Stimulated activated naive CD8-positive, alpha-beta T cell treated with anti-CD3 and anti-CD28 coated beads, Interleukin-15, Interleukin-2, amounts not matched to agents 100 U/mL and 50 U/mL, for 24 hours (primary cell): ENCODE data around the gene PPP1R1C.
"Not testable (repeated sequence)": the region's sequence is repeated elsewhere in the genome, so short reads cannot be mapped to it uniquely, and the experiment has no call there.

Source experiments
- ATAC-seq: fragments of 150-1000 bp; cut with Tn5 transposase; one replicate; pipeline ENCODE4 v1.10.0; 2021
- DNase-seq: peaks from one replicate; pipeline ENCODE4 v3.0.0; 2021

Gene PPP1R1C, protein sequence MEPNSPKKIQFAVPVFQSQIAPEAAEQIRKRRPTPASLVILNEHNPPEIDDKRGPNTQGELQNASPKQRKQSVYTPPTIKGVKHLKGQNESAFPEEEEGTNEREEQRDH

DNA sequence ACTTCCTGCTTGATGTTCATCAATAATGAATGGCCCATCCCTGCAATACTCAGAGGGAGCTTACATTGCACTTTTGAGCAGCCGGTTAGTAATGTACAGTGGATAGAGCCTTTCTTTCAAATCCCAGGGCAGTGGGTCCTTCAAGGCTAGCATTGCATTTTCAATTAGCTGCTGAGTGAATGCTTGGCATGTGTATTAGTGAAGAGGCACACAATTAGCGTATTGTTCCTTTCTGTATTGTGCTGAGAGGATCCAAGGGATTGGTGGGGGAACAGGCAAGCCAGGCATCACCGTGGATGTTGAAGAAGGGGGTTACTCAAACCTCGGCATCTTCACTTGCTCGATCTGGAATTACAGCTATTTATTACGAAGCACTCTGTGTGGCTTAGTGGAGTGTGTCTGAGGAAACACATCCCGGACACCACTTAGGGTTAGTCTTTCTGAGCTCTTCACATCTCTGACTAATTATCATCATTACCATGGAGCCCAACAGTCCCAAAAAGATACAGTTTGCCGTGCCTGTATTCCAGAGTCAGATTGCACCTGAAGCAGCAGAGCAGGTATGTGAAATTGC is at the start of gene PPP1R1C:
Gene PPP1R1C (plus strand): TSS at position 222 of the 574 bp plus-strand sequence. CDS start 258 bp downstream, at position 480.
- ATAC-seq (no peak), DNase-seq (no peak)

DNA sequence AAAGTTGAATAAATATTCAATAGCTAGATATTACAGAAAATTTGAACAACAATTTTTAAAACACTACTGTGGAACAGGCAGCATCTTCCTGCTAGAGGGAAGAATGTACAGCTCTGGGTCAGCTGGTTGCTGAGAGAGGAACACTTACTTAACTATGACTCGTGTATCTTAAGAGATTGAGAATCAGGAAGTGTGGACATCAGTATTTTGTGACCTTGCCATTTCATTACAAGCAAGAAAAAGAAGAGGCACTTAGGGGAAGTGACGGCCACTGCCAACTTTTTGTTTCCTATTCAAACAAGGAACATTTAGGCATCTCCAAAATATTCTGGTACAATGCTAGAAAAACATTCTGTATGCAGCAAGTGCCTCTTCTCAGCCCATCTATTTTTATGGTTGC is 48.2 kb upstream of the PPP1R1C start:
- ATAC-seq, result no peak
- no peak for DNase-seq

DNA sequence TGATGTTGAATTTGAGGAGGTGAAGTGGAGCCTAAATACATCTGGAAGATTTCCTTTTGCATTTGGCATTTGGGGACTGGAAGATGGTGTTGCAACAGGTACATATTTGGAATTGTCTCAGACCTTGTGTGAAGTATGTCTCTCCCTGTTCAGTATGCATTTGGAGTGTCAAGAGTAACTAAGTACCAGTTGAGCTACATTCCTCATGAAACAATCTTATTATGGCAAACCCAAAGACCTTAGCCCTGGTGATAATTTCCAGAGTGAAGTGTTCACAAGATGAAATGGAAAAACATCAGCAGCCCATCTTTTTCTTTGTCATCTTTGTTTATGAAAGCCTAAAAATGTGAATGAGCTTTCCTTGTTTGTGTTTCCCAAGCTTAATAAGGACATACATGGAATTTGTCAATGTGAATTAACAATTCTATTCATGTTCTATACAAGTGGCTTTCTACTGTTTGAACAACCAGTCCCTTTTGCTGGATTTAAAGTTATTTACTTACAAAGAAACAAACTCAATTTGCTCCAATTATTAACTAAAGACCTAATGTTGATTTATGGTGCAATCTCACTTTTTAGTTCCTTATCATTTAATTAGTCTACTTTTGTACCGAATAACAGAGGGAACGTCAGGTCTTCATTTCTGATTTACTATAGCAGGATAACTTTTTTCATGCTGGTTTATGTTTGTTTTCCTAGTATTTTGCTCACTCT is 42.1 kb upstream of the PPP1R1C start:
- no peak for ATAC-seq
- DNase-seq, result no peak

DNA sequence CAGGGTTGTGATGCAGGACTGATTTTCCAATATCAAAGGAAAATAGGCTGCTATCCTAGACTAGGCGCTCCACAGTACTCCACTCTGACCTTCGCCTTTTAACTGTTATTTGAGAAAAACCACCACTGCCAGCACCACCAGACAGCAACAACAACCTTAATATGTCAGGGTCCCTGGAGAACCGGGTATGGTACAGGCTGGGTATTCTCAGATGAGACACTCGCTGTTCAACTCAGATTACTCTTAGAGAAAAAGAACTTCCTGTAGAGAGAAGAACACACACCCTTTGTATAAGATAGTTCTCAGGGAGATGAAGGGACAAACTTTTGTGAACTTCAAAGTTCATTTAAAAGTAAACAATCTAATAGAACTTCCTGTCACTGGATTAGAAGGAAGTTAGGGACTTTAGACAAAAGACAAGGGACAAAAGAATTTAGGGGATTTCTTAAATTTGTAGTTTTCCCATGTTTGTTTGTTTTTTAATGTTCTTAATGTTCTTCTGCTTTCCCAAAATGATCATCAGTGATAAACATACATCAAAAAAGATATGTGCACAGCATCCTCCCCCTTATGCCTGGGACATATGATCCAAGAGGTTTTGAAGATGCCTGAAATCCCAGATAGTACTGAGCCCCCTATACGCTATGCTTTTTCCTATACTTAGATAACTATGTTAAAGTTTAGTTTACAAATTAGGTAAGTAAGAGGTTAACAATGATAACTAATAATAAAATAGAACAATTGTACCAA is 41.3 kb upstream of the PPP1R1C start:
- no peak for ATAC-seq
- no peak for DNase-seq

DNA sequence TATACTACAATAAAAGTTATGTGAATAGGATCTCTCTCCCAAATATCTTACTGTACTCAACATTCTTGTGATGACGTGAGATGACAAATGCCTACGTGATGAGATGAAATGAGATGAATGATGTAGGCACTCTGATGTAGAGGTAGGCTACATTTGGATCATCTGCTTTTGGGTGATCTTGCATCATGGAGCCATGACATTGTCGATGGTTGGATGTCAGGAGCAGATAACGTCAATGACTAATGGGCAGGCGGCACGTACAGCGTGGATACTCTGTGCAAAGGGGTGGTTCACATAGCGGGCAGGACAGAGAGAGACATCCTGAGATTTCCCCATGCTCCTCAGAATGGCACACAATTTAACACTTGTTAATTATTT is 40.8 kb upstream of the PPP1R1C start:
- DNase-seq, result no peak
- no peak for ATAC-seq

DNA sequence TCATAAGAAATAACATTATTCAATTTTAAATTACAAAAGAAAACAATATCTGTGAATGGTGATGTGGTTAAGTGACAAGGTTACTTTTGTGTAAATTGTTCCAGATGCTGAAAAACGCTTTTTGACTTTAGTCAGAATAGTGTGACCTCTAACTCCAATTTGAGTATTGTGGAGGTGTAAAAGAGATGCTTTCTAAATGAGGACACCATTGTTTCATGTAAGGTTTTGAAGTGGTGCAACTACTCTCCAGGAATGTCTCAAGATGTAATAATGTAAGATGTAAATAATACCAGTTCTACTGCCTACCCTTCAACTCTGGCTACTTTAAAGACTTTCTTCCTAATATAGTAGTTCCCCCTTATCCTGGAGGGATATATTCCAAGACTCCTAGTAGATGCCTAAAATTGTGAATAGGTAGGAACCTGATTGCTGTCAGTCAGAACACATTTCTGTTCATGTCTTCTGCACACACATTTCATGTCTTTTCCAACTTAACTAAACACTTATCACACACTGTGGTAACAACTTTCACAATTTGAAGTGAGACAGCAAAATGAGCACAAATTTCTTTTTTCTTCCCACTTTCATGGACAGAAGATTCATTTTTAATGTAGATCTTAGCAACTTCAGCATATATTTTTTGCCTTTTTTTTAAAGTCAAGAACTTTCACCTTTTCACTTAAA is 39.1 kb upstream of the PPP1R1C start:
- no peak for ATAC-seq
- DNase-seq, result no peak

DNA sequence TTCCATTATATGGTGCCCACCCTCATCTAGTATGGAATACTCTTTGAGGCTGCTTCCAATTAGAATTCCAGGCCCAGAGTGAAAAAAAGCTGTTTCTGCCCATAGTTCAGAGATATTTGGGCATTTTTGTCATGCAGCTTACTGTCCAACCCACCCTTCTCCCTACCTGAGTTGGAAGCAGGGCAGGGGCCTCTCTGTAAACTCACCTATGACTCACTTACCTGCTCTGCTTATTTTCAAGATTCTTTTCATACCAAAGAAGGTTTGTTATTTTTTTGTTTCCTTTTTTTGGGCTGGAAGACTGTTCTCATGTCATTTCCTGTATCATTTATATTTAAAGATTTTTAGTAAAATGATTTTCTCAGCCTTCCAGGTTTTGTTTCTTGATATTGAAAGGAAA is 38.4 kb upstream of the PPP1R1C start:
- DNase-seq (no peak), ATAC-seq (no peak)

DNA sequence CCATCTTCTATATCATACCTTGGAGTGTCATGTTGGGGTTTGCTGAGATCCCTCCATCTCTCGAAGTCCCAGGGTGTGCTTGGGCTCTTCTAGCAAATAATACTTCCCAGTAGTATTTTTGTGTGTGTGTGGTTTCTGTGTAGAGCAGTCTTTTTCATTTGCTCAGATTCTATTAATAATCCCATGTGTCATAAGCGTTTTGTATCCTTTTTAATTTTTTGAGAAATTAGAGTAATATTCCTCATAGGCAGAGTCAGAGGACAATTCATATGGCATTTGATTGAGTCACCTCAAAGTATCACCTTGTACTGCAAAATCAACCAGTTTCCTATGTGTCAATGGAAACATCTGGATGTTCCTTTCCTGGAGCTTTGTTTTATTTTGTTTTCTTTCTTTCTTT is 37.4 kb upstream of the PPP1R1C start:
- no peak for ATAC-seq
- no peak for DNase-seq

DNA sequence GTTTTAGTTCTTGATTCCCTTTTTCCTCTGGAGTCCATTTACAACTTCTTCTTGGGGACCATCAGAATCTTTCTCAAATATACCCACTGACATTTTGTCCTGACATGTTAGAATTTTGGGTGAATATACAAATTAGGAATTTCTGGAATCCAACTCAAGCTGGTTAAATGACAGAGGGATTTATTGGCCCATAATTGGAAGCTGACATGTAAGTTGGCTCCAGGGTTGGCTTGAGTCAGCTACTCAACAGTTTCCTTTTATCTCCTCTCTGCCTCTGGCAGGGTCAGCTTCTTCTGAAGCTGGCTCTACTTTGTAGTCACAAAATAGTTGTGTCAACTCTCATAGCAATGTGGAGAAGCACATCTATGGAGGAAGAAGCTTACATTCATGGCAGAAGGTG is 36.6 kb upstream of the PPP1R1C start:
- DNase-seq (no peak), ATAC-seq (no peak)

DNA sequence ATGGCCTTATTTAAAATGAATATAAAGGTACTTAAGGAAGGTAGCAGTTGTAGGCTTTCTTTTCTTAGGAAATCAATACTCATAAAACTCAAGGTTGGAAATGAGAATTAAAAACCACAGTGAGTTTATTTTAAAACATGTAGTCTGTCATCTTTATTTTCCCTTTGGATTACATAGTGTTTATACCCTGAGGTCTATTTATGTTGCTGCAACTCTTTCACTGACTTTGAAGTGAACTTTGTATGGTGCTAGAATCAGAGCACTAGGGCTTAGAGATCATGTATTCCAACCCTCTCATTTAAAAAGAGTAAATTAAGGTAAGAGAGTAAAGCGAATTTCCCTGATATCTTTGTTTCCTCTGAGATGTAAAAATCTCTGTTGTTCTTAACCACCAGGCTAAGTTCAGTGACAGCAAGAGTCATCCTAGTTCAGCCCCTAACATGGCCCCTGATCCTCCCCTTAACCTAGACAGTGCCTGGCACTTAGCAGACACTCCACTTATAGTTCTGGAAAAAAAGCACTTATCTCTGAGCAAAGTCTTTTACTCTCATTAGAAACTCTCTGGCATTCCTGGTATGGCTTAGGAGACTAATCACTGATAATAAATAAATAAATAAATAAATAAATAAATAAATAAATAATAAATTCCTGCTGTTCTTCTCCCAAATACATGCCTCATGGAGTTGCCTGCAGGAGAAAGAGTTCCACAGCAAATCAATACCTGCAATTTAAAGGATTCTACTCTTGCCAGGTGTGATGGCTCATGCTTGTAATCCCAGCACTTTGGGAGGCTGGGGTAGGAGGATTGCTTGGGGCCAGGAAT is 33.0 kb upstream of the PPP1R1C start:
- no peak for DNase-seq

DNA sequence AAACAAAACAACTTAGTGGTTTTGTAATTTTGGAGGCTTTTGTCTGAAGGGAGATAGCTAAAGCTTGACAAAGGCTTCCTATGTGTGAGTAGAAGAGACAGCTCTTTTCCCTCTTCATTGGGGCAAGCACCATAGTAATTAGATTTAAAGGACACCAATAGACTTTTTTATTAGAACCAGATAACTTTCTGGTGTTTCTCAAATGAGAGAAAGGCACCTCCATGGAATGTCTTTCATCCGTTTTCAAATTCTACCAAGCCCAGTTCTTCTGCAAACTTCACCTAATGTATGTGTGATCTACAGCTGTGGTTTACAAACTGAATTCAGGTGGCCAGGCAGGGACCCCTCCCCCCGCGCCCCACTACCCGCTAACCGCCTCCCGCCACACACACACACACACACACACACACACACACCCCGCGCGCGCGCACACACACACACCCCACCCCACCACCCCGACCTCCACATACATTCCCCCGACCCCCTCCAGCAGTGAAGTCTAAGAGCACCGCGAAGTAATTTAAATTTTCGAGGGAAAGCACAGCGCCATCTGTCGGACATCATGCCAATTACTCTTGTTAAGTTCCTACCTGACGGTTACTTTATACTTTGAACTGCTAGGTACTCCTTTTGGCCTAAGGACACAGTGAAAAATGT is 31.6 kb upstream of the PPP1R1C start:
- ATAC-seq (peak; percentile 66), DNase-seq (peak; percentile 70)

More for the DNA sequence above, 33.0 kb upstream of the PPP1R1C start:
- ATAC-seq, result no peak

DNA sequence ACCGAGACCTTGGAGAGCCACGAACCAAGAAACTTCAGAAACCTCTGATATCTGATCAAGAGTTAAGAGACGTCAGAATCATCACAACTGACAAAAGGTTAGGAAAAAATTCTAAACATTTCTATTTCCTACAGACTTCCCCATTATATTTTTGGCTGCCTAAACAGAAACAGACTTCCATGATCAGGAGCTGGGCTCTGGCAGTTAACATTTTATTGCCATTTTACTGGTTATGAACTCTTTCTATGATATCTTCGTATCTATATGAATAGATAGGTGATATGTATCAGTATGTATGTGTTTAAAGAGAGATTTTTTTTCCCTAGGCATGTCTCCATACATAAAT is 31.1 kb upstream of the PPP1R1C start:
- DNase-seq (no peak), ATAC-seq (no peak)

DNA sequence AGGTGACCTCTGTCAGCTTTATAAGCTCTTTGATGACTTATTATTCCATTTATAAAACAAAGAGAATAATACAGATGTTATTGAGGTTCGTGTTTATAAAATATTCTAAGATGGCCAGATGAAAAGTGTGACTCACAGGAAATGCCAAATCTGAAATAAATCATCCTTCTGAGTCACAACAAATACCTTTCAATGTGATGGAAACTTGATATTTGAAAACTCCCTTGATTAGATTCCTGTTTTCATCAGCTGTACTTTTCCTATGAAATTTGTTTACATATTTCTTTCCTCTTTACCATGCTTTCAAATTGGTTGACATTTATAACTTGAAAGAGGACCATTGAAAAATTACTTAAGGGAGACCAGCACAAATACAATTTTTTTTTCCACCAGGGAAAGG is 30.6 kb upstream of the PPP1R1C start:
- ATAC-seq (no peak), DNase-seq (no peak)

DNA sequence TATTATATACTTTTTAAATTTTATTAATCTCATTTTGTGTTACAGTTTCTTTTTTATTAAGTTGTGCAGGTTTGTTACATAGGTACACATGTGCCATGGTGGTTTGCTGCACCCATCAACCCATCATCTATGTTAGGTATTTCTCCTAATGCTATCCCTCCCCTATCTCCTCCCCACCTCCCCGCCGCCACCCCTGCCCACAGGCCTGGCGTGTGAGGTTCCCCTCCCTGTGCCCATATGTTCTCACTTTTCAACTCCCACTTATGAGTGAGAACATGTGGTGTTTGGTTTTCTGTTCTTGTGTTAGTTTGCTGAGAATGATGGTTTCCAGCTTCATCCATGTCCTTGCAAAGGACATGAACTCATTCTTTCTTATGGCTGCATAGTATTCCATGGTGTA is 29.8 kb upstream of the PPP1R1C start:
- not testable (repeated sequence) for ATAC-seq, DNase-seq

DNA sequence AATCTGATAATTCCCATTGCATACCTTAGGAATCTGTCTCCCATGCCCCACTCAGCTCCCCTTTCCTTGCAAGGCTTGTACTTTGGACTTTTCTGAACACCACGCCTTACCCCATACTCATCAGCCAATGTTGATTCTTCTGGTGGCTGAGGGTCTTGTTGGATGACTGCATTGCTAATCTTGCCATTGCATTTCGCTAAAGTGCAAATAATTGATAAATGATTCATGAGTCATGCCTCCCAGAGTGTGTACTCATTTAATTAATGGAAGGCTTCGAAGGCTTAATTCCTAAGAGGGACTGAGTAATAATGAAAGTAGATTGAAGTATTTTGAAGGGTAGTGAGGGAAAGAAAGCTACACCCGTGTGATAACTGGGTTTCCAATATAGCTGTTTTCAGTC is 28.0 kb upstream of the PPP1R1C start:
- no peak for DNase-seq

DNA sequence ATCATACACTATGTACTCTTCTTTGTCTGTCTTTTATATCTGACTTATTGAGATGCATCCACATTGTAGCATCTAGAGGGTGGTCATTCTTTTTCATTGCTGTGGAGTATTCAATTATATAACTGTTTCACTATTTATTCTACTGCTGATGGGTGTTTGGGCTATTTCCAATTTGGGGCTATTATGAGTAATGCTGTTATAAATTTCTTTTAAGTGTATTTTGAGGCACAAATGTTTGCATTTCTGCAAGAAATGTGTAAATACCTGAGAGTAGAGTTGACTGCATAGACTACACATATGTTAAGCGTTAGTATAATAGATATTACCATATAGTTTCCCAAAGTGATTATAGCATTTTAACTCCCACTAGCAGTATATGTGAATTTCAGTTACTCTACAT is 26.9 kb upstream of the PPP1R1C start:
- DNase-seq (no peak), ATAC-seq (no peak)

More for the DNA sequence above, 28.0 kb upstream of the PPP1R1C start:
- no peak for ATAC-seq

DNA sequence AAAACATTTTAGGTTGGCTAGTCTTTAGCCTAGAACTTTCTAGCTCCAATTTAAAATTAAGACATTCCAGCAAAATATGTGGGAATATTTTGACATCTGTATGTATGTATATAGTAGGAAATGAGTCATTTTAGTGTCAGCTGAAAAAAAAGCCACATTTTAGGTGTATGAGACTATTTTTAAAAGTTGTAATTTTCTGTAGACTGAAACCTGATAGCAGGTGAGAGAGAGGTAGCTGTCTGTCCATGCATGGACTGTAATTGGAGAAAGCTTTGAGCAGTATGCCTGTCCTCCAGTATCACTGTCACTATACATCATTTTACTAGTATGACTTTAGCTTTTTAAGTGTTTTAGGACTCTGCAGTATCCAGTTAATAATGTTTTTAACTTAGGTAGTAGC is 26.1 kb upstream of the PPP1R1C start:
- ATAC-seq, result no peak
- no peak for DNase-seq

DNA sequence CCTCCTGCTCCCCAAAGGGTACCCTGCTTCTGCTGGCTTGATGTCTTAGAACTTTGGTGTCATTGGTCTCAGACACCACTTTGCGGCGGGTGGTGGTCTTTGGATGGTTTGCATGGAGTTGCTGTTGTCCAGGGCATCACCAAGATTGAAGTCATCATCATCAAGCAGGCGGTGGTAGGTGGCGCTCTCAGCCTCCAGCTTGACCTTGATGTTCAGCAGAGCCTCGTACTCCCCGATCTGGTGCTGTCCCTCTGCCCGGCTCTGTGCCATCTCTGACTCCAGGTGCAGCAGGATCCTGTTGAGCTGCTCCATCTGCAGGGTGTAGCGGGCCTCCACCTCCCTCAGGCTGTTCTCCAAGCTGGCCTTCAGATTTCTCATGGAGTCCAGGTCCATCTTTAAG is 24.5 kb upstream of the PPP1R1C start:
- not testable (repeated sequence) for ATAC-seq, DNase-seq

DNA sequence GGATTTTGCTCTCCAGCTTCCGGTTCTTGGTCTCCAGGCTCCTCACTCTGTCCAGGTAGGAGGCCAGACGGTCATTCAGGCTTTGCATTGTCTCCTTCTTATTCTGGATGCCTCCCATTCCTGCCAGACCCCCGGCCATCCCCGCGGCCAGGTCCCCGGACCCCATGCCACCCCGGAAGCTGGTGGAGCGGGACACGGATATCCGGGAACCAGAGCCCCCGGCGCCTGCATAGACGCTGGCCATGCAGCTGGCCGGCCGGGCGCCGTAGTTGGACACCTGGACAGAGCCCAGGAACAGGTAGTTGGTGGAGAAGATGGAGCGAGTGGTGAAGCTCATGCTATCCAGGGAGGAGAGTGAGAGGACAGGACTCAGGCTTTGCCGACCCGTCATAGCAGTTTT is 23.5 kb upstream of the PPP1R1C start:
- ATAC-seq (no peak), DNase-seq (no peak)

DNA sequence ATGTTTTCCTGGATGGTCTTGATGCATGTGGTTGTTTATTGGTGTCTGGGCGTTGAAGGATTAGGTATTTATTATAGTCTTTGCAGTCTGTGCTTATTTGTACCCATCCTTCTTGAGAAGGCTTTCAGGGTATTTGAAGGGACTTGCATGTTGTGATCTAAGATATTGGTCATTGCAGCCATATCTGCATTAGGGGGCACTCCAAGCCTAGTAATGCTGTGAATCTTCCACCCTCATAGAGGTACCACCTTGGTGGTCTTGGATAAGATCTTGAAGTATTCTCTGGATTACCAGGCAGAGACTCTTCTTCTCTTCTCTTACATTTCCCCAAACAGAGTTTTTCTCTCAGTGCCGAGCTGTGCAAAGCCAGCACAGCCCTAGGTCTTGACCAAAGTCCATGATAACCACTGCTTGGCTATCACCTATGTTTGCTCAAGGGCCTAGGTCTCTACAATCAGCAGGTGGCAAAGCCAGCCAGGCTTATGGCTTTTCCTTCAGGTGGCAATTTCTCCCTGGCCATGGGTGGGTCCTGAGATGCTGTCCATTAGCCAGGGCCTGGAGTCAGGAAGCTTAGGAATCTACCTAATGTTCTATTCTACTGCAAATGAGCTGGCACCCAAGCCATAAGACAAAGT is 15.4 kb upstream of the PPP1R1C start:
- DNase-seq (no peak), ATAC-seq (no peak)

DNA sequence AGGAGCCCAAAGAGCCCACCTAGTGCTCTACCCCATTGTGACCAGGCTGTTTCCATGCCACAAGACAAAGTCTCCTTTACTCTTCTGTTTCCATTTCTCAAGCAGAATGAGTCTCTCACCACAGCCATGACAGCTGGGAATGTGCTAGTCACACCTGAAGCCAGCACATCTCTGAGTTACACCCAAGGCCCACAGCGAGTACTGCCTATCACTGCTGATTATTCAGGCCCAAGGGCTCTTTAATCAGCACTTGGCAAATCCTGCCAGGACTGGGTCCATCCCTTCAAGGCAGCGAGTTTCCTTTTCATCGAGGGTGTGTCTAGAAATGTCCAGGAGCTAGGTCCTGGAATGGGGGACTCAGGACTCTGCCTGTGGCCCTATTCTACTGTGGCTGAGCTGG is 14.6 kb upstream of the PPP1R1C start:
- no peak for DNase-seq

More for the DNA sequence above, 14.6 kb upstream of the PPP1R1C start:
- ATAC-seq, result no peak
